Smooth muscle cell (in vitro differentiated cells): ENCODE results near the gene NEUROD2. TPM values are rescaled to one million over a fixed set of nuclear protein-coding genes. Genes with fewer than 3 reads are reported as not detected.

Experiments used
- DNase-seq: peaks from one replicate; lab custom pipeline; 2025; ENCODE audit not compliant: unreplicated experiment; lab: John Stamatoyannopoulos, UW
- H2AFZ ChIP-seq: fragments of 200-600 bp; sonication (generic); 2 replicates; pipeline ENCODE4 v1.6.0; 2016; ENCODE audit warnings: antibody characterized with exemption, low read depth, mild to moderate bottlenecking
- H3F3A ChIP-seq: fragments of 200-600 bp; sonication (generic); 2 replicates; pipeline ENCODE4 v1.6.0; 2017; ENCODE audit warnings: antibody characterized with exemption, low read depth
- H3K27ac ChIP-seq: fragments of 200-600 bp; sonication (generic); 2 replicates; pipeline ENCODE4 v1.5.1; 2016; ENCODE audit warnings: low read depth, mild to moderate bottlenecking
- H3K27me3 ChIP-seq: fragments of 200-600 bp; sonication (generic); 2 replicates; pipeline ENCODE4 v1.6.1; 2016; ENCODE audit warnings: low read depth, mild to moderate bottlenecking
- H3K36me3 ChIP-seq: fragments of 200-600 bp; sonication (generic); 2 replicates; pipeline ENCODE4 v1.5.1; 2016; ENCODE audit warnings: low read depth
- H3K4me1 ChIP-seq: fragments of 200-600 bp; sonication (generic); 2 replicates; pipeline ENCODE4 v1.5.1; 2016; ENCODE audit warnings: low read depth
- H3K4me2 ChIP-seq: fragments of 200-600 bp; sonication (generic); 2 replicates; pipeline ENCODE4 v1.6.0; 2016; ENCODE audit warnings: mild to moderate bottlenecking
- H3K4me3 ChIP-seq: fragments of 200-600 bp; sonication (generic); 2 replicates; pipeline ENCODE4 v1.5.1; 2016; ENCODE audit warnings: mild to moderate bottlenecking
- H3K79me2 ChIP-seq: fragments of 200-600 bp; sonication (generic); 2 replicates; pipeline ENCODE4 v1.6.0; 2016; ENCODE audit warnings: low read depth, mild to moderate bottlenecking
- H3K9ac ChIP-seq: fragments of 200-600 bp; sonication (generic); 2 replicates; pipeline ENCODE4 v1.6.0; 2016; ENCODE audit warnings: low read depth
- H3K9me3 ChIP-seq: fragments of 200-600 bp; sonication (generic); replicated peaks from 2 replicates; pipeline ENCODE4 v1.5.1; 2016; ENCODE audit warnings: low read depth
- H4K20me1 ChIP-seq: fragments of 200-600 bp; sonication (generic); 2 replicates; pipeline ENCODE4 v1.6.0; 2016; ENCODE audit warnings: low read depth
- CTCF ChIP-seq: fragments of 200-600 bp; sonication (generic); IDR thresholded peaks from 2 replicates; pipeline ENCODE4 v1.5.1; 2017; ENCODE audit warnings: borderline replicate concordance, mild to moderate bottlenecking, antibody characterized with exemption; ENCODE audit not compliant: insufficient read depth, poor library complexity, severe bottlenecking
- WGBS: methylation state at CpG from one replicate; pipeline ENCODE4 v1.1.7; 2016; ENCODE audit warnings: low lambda C conversion rate; 5-methylcytosine and 5-hydroxymethylcytosine counted together
- polyA plus RNA-seq: library from polyadenylated mRNA; unstranded; fragments of >200 nt; fragmentation: Nextera tagmentation; extraction: Ambion mirVana; gene quantifications from 2 replicates; pipeline ENCODE4 v1.2.1, GENCODE V29; 2016
- total RNA-seq: library from RNA; depleted of rRNA; stranded (reverse); fragments of >200 nt; gene quantifications from 2 replicates; pipeline ENCODE4 v1.2.3, GENCODE V29; 2014

NEUROD2 gene
- total and polyA plus RNA-seq, 2 experiments from 2014 or later: 0.19 TPM; not detected in 1

- TF ChIP-seq CTCF: no peak
- Histone ChIP-seq H3K9ac (no peak overlapping the region), H3K4me3 (no peak overlapping the region), H3K4me1 (peaks cover 7% of the 10 kb centered on the region), H3K36me3 (no peaks in the 10 kb centered on the region), H3K79me2 (no peaks in the 10 kb centered on the region), H3K9me3 (no peaks in the 10 kb centered on the region), H2AFZ (no peak overlapping the region), H3K27ac (no peak overlapping the region), H4K20me1 (no peaks in the 10 kb centered on the region), H3K27me3 (peaks cover 100% of the 10 kb centered on the region), H3F3A (no peaks in the 10 kb centered on the region), H3K4me2 (no peak overlapping the region)
- 5% methylated on average over 21 of the region's 21 CpGs for WGBS
- no peak for DNase-seq
Observed at GRCh38 chr17:39600997-39601597, 6.6 kb downstream of the NEUROD2 start.

- TF ChIP-seq CTCF: no peak
- no peak overlapping the region for H3K4me3 ChIP-seq
Observed at GRCh38 chr17:39600288-39600996, 7.3 kb downstream of the NEUROD2 start.

DNA sequence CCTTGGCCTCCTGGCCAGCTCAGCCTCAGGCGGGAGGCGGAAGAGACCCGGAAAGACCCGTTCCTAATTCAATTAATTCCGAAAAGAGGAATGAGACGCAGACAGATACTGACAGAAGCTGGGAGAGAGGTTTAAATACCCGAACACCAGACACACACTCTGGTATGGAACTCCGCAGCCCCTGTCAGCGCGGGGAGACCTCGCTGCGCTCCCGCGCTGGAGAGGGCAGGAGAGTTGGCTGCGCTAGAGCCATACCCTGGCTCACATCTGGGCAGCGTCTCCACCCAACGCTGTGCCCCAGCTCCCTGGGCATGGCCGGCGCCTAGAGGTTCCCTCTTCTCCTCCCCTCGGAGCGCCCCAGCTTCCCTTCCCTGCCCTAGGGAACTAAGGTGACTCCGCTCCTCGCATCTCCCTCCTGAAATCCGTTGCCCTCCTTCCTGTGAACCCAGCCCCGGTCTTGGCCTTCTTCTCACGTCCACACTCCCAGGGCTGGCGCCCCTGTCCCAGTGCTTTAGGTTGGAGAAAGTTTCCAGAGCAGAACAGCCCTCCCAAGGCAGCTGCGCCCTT, 8.0 kb downstream of the NEUROD2 start:
- H3F3A ChIP-seq: no peaks in the 10 kb centered on the region
- no peaks in the 10 kb centered on the region for H4K20me1 ChIP-seq
- WGBS: 5% methylated on average over 27 of the region's 28 CpGs
- no peak overlapping the region for H3K4me3 ChIP-seq
- no peak for DNase-seq
- no peak overlapping the region for H3K9ac ChIP-seq
- TF ChIP-seq CTCF: no peak
- H3K79me2 ChIP-seq: no peaks in the 10 kb centered on the region
- no peak overlapping the region for H3K4me2 ChIP-seq
- no peak overlapping the region for H3K27ac ChIP-seq
- H3K9me3 ChIP-seq: no peaks in the 10 kb centered on the region
- no peaks in the 10 kb centered on the region for H3K36me3 ChIP-seq
- no peaks in the 10 kb centered on the region for H3K4me1 ChIP-seq
- H3K27me3 ChIP-seq: peaks cover 100% of the 10 kb centered on the region
- no peak overlapping the region for H2AFZ ChIP-seq

More at GRCh38 chr17:39600288-39600996, 7.3 kb downstream of the NEUROD2 start:
- 9% methylated on average over 13 of the region's 13 CpGs for WGBS
- peaks cover 100% of the 10 kb centered on the region for H3K27me3 ChIP-seq
- H3K4me1 ChIP-seq: peaks cover 2% of the 10 kb centered on the region
- H3K27ac ChIP-seq: no peak overlapping the region
- no peak overlapping the region for H3K9ac ChIP-seq
- DNase-seq: no peak
- no peak overlapping the region for H2AFZ ChIP-seq
- no peaks in the 10 kb centered on the region for H3K9me3 ChIP-seq
- no peaks in the 10 kb centered on the region for H3K36me3 ChIP-seq
- H4K20me1 ChIP-seq: no peaks in the 10 kb centered on the region
- H3F3A ChIP-seq: no peaks in the 10 kb centered on the region
- no peaks in the 10 kb centered on the region for H3K79me2 ChIP-seq
- no peak overlapping the region for H3K4me2 ChIP-seq
